ENCODE results near the gene PIH1D1.
"Not testable (repeated sequence)": the region's sequence is repeated elsewhere in the genome, so short reads cannot be mapped to it uniquely, and the experiment has no call there.

PIH1D1 gene

GRCh38 chr19:49481020-49481683, 29.5 kb upstream of the PIH1D1 start:
- DNase-seq (ENCODE audit: extremely low read depth in 1 of 2, low read depth in 1 of 2), result no peak

DNA sequence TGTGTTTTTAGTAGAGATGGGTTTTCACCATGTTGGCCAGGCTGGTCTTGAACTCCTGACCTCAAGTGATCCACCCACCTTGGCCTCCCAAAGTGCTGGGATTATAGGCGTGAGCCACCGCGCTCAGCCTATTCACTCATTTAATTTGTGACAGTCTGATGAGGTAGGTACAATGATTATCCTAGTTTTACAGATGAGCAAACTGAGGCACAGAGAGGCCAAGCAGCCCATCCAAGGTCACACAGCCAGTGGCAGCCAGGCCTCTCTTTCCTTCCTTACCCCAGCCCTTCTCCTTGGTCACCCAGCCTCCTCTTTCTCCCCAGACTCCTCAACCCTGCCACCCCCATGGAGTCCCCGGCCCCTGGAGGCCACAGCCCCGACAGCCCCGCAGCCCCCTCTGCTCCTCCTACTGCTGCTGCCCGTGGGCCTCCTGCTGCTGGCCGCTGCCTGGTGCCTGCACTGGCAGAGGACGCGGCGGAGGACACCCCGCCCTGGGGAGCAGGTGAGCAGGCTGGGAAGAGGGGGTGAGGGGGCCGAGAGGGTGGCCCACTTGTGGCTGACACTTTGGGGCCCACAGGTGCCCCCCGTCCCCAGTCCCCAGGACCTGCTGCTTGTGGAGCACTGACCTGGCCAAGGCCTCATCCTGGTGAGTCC, 28.5 kb upstream of the PIH1D1 start:
- DNase-seq (ENCODE audit: extremely low read depth in 1 of 2, low read depth in 1 of 2), result no peak

GRCh38 chr19:49475995-49476880, 24.6 kb upstream of the PIH1D1 start:
- DNase-seq (ENCODE audit: extremely low read depth in 1 of 2, low read depth in 1 of 2), result peak in 1 of 2 donors; percentile 83

DNA sequence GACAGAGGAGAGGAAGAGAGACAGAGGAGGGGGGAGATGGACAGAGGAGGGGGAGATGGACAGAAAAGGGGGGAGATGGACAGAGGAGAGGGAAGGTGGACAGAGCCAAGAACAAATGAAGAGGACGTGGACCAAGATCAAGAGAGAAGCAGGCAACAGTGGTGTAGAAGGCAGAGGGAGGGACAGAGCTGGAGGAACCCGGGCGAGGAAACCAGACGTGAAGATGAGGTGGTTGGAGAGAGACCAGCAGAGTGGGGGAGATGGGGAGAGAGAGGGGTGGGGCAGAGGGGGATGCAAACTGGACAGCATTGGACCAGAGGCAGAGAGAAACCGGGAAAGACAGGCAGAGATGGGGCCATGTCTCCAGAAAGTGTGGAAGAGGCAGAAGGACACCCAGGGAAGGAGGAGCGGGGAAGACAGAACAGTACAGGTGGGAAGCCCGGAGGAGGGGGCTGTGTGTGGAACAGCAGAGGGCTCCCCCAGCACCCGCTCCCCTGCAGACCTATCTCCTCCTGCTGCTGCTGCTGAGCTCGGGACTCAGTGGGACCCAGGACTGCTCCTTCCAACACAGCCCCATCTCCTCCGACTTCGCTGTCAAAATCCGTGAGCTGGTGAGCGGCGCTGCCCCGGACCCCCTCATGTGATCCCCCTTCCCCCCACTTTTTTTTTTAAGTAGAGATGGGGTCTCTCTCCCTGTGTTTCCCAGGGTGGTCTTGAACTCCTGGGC, 23.7 kb upstream of the PIH1D1 start:
- no peak for DNase-seq (ENCODE audit: extremely low read depth in 1 of 2, low read depth in 1 of 2)

- DNase-seq (ENCODE audit: extremely low read depth in 1 of 2, low read depth in 1 of 2), result no peak
Measured at GRCh38 chr19:49474542-49474924, 22.9 kb upstream of the PIH1D1 start.

DNA sequence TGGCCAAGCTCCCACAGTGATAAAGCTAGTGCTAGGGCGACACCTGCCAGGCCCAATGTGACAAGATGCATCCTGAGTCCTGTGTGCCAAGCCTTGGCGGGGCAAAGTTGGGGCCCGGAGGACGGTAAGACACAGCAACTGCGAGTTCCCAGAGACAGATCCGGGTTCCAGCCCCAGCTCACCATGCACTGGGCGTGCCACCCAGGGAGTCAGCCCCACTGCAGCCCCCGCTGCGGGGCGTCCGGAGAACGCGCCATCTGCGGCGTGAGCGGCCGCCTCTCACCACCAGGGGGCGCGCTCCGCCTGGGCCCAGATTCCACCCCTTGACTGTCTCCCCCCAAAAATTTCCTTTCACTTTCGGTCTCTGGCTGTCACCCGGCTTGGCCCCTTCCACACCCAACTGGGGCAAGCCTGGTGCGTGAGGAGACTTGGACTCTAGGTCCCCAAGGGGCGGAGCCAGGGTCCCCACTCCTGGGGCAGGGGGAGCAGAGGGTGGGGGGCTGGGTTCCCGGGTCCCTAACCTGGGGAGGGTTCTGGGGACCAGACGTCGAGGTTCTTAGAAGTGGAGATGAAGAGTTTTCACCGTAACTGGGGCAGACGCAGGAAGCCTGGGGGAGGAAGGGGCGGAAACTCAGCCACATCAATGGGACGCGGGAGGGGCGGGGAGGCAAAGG, 22.4 kb upstream of the PIH1D1 start, which contains the start of gene FLT3LG:
Gene FLT3LG, plus strand, starts transcription at position 348 of the 674 bp plus-strand sequence. CDS start 425 bp downstream, outside the sequence.
- peak; percentile 80 to 86 for DNase-seq (ENCODE audit: extremely low read depth in 1 of 2, low read depth in 1 of 2)

GRCh38 chr19:49473501-49473867, 21.9 kb upstream of the PIH1D1 start:
- DNase-seq (ENCODE audit: extremely low read depth in 1 of 2, low read depth in 1 of 2), result not testable (repeated sequence)

DNA sequence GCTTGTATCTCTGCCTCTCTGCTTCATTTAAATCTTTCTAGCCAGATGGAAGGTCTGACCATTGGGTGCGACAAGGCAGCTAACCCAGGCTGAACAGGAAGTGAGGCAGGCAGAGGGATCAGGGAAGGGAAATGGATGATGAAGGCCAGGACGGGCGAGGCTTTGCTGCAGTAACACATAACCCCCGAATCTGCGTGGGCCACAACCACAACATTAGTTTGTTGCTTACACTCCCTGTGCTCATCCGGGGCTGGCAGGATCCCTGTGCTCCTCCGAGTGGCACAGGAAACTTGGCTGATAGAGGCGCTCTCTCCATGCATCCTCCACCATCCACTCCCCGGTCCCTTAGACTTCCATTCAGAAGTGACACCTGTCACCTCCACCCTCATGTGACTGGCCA, 21.3 kb upstream of the PIH1D1 start:
- no peak for DNase-seq (ENCODE audit: extremely low read depth in 1 of 2, low read depth in 1 of 2)

DNA sequence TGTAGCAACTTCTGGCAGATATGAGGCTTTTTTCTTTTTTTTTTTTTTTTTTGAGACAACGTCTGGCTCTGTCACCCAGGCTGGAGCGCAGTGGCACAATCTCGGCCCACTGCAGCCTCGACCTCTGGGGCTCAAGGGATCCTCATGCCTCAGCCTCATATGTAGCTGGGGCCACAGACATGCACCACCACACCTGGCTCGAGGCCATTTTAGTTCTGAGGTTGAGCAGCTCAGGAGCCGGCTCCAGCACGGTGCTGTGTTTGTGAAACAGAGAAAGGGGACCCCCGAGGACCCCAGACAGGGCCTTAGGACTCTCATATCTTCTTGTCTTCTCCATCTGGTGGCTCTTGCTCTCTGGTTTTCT, 19.0 kb upstream of the PIH1D1 start:
- DNase-seq (ENCODE audit: extremely low read depth in 1 of 2, low read depth in 1 of 2), result no peak

GRCh38 chr19:49469828-49470614, 18.4 kb upstream of the PIH1D1 start:
- peak; percentile 87 to 88 for DNase-seq (ENCODE audit: extremely low read depth in 1 of 2, low read depth in 1 of 2)

- DNase-seq (ENCODE audit: extremely low read depth in 1 of 2, low read depth in 1 of 2), result peak; percentile 59 to 82
Measured at GRCh38 chr19:49468746-49469447, 17.3 kb upstream of the PIH1D1 start.

DNA sequence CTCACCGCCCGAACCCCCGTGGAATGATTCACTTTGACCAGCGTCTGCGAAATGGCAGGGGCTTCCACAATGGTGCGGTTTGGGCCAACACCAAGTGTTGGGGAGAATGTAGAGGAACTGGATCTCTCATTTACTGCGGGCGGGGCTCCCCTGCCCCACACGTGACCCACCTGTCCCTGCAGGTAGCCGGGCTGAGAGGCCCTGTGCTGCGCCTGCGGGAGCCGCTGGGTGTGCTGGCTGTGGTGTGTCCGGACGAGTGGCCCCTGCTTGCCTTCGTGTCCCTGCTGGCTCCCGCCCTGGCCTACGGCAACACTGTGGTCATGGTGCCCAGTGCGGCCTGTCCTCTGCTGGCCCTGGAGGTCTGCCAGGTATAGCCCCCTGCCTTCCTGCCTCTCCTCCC, 16.6 kb upstream of the PIH1D1 start:
- no peak for DNase-seq (ENCODE audit: extremely low read depth in 1 of 2, low read depth in 1 of 2)

DNA sequence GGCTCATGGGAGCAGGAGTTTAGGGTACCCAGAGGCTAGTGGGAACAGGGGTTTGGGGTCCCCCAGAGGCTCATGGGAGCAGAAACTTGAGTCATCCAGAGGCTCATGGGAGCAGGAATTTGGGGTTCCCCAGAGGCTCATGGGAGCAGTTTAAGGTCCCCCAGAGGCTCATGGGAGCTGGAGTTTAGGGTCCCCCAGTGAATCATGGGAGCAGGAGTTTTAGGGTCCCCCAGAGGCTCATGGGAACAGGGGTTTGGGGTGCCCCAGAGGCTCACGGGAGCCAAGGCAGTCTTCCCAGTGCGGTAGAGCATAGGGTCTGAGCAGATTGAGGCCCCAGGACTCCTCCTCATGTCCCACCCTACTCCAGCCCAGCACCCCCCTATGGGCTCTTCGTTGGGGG, 13.8 kb upstream of the PIH1D1 start:
- no peak for DNase-seq (ENCODE audit: extremely low read depth in 1 of 2, low read depth in 1 of 2)

GRCh38 chr19:49463960-49464740, 12.5 kb upstream of the PIH1D1 start:
- DNase-seq (ENCODE audit: extremely low read depth in 1 of 2, low read depth in 1 of 2), result no peak

- no peak for DNase-seq (ENCODE audit: extremely low read depth in 1 of 2, low read depth in 1 of 2)
Measured at GRCh38 chr19:49462492-49462891, 10.9 kb upstream of the PIH1D1 start.

- no peak for DNase-seq (ENCODE audit: extremely low read depth in 1 of 2, low read depth in 1 of 2)
Measured at GRCh38 chr19:49461656-49462055, 10.0 kb upstream of the PIH1D1 start.

DNA sequence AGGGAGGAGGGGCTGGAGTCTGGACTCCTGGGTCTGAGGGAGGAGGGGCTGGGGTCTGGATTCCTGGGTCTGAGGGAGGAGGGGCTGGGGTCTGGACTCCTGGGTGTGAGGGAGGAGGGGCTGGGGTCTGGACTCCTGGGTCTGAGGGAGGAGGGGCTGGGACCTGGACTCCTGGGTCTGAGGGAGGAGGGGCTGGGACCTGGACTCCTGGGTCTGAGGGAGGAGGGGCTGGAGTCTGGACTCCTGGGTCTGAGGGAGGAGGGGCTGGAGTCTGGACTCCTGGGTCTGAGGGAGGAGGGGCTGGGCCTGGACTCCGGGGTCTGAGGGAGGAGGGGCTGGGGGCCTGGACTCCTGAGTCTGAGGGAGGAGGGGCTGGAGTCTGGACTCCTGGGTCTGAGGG, 9.5 kb upstream of the PIH1D1 start:
- not testable (repeated sequence) for DNase-seq (ENCODE audit: extremely low read depth in 1 of 2, low read depth in 1 of 2)

- no peak for DNase-seq (ENCODE audit: extremely low read depth in 1 of 2, low read depth in 1 of 2)
Measured at GRCh38 chr19:49459388-49459787, 7.8 kb upstream of the PIH1D1 start.
